ENCODE measurements around the gene TMA7B.

- TF ChIP-seq CTCF (IDR thresholded peaks at IDR 0.05), result no peak
- no peak for TF ChIP-seq POLR2A (IDR thresholded peaks at IDR 0.05)
Observed at GRCh38 chr22:39925273-39925672, 34.9 kb upstream of the TMA7B start.

Measured in Peyer's patch (tissue), 4 donors.